GM10847 (cell line): ENCODE measurements around the gene SLITRK5.

Experiments used
- POLR2A ChIP-seq: IDR thresholded peaks from 2 replicates; pipeline ENCODE4 v1.6.1; 2011; ENCODE audit not compliant: insufficient read length; ENCODE audit errors: extremely low read depth

The SLITRK5 gene

GRCh38 chr13:87671031-87671752 lies at the start of gene SLITRK5:
Gene SLITRK5, plus strand, starts transcription at chr13:87671371. Its CDS starts 4,018 bp downstream, at chr13:87675389.
- no peak for TF ChIP-seq POLR2A

- TF ChIP-seq POLR2A: no peak
Observed at GRCh38 chr13:87622971-87623370, 48.2 kb upstream of the SLITRK5 start.

GRCh38 chr13:87656306-87656705 lies 14.9 kb upstream of the SLITRK5 start:
- no peak for TF ChIP-seq POLR2A

GRCh38 chr13:87661471-87661870 lies 9.7 kb upstream of the SLITRK5 start:
- no peak for TF ChIP-seq POLR2A

- TF ChIP-seq POLR2A: no peak
Observed at GRCh38 chr13:87666831-87667230, 4.3 kb upstream of the SLITRK5 start.

- TF ChIP-seq POLR2A: no peak
Observed at GRCh38 chr13:87667686-87668085, 3.5 kb upstream of the SLITRK5 start.

GRCh38 chr13:87669379-87669978 lies 1.7 kb upstream of the SLITRK5 start:
- TF ChIP-seq POLR2A: no peak

- TF ChIP-seq POLR2A: no peak
Observed at GRCh38 chr13:87671753-87672605, 808 bp downstream of the SLITRK5 start.

- no peak for TF ChIP-seq POLR2A
Observed at GRCh38 chr13:87674247-87674738, 3.1 kb downstream of the SLITRK5 start.

GRCh38 chr13:87675851-87676250 lies 4.7 kb downstream of the SLITRK5 start:
- no peak for TF ChIP-seq POLR2A

- TF ChIP-seq POLR2A: no peak
Observed at GRCh38 chr13:87676254-87677042, 5.3 kb downstream of the SLITRK5 start.

GRCh38 chr13:87677043-87677495 lies 5.9 kb downstream of the SLITRK5 start:
- no peak for TF ChIP-seq POLR2A

GRCh38 chr13:87677496-87678371 lies 6.6 kb downstream of the SLITRK5 start:
- TF ChIP-seq POLR2A: no peak

- TF ChIP-seq POLR2A: no peak
Observed at GRCh38 chr13:87678372-87678752, 7.2 kb downstream of the SLITRK5 start.
